ENCODE measurements around the gene PPP2R2C.

PPP2R2C gene

GRCh38 chr4:6301732-6302442 lies 170.5 kb downstream of the PPP2R2C start:
- no peak overlapping the region for H3K4me3 Mint-ChIP-seq
- no peak overlapping the region for H3K27ac Mint-ChIP-seq
- peaks cover 34% of the 10 kb centered on the region for H3K36me3 Mint-ChIP-seq (ENCODE audit: low read depth)
- TF ChIP-seq CTCF (IDR thresholded peaks at IDR 0.05): no peak
- peaks cover 11% of the 10 kb centered on the region for H3K27me3 Mint-ChIP-seq (ENCODE audit: low read depth, poor library complexity)
- DNase-seq: no peak
- no peaks in the 10 kb centered on the region for H3K9me3 Mint-ChIP-seq
- peaks cover 24% of the 10 kb centered on the region for H3K4me1 Mint-ChIP-seq

DNA sequence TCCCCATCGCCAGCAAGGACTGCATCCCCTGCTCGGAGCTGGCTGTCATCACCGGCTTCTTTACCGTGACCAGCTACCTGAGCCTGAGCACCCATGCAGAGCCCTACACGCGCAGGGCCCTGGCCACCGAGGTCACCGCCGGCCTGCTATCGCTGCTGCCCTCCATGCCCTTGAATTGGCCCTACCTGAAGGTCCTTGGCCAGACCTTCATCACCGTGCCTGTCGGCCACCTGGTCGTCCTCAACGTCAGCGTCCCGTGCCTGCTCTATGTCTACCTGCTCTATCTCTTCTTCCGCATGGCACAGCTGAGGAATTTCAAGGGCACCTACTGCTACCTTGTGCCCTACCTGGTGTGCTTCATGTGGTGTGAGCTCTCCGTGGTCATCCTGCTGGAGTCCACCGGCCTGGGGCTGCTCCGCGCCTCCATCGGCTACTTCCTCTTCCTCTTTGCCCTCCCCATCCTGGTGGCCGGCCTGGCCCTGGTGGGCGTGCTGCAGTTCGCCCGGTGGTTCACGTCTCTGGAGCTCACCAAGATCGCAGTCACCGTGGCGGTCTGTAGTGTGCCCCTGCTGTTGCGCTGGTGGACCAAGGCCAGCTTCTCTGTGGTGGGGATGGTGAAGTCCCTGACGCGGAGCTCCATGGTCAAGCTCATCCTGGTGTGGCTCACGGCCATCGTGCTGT lies 171.2 kb downstream of the PPP2R2C start:
- Mint-ChIP-seq H3K4me1 (peaks cover 25% of the 10 kb centered on the region), H3K27me3 (ENCODE audit: low read depth, poor library complexity) (peaks cover 8% of the 10 kb centered on the region), H3K9me3 (no peaks in the 10 kb centered on the region), H3K36me3 (ENCODE audit: low read depth) (peaks cover 34% of the 10 kb centered on the region), H3K27ac (no peak overlapping the region), H3K4me3 (no peak overlapping the region)
- no peak for DNase-seq
- no peak for TF ChIP-seq CTCF (IDR thresholded peaks at IDR 0.05)

DNA sequence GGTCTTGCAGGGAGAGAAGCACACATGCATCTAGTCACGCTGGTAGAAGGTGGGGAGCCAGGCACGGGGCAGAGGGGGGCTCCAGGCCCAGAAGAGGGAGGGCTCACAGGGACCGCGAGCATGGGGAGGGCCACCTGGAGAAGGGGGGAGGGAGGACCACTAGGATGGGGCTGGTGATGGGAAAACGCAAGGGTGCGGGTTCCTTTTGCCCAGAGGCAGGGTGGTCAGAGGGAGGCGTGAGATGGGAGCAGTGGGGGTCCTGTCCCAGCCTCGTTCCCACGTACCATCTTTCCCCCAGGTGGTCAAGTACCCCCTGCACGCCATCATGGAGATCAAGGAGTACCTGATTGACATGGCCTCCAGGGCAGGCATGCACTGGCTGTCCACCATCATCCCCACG lies 172.1 kb downstream of the PPP2R2C start:
- no peaks in the 10 kb centered on the region for H3K9me3 Mint-ChIP-seq
- peaks cover 4% of the 10 kb centered on the region for H3K27me3 Mint-ChIP-seq (ENCODE audit: low read depth, poor library complexity)
- H3K27ac Mint-ChIP-seq: no peak overlapping the region
- H3K4me1 Mint-ChIP-seq: peaks cover 25% of the 10 kb centered on the region
- TF ChIP-seq CTCF (IDR thresholded peaks at IDR 0.05): no peak
- H3K4me3 Mint-ChIP-seq: no peak overlapping the region
- H3K36me3 Mint-ChIP-seq (ENCODE audit: low read depth): peaks cover 34% of the 10 kb centered on the region
- no peak for DNase-seq

DNA sequence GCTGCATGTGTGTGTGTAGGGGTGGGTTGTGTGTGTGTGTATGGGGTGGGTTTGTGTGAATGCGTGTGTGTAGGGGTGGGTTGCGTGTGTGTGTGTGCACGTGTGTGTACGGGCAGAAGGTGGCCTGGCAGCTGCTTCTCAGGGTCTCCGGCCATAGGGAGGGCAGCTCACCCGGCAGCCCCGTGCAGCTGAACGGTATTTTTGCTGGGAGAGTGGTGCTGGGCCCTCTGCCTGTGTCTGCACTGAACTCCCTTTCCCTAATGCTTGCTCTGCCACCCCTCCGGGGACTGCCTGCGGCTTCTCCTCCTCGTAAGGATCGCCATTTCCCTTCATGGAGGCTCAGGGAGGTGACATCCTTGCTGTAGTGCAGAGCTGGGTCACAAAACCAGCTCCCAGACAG lies 172.5 kb downstream of the PPP2R2C start:
- H3K4me3 Mint-ChIP-seq: no peak overlapping the region
- no peaks in the 10 kb centered on the region for H3K9me3 Mint-ChIP-seq
- H3K36me3 Mint-ChIP-seq (ENCODE audit: low read depth): peaks cover 34% of the 10 kb centered on the region
- no peak for DNase-seq
- no peak overlapping the region for H3K27ac Mint-ChIP-seq
- peaks cover 25% of the 10 kb centered on the region for H3K4me1 Mint-ChIP-seq
- no peak for TF ChIP-seq CTCF (IDR thresholded peaks at IDR 0.05)
- peaks cover 4% of the 10 kb centered on the region for H3K27me3 Mint-ChIP-seq (ENCODE audit: low read depth, poor library complexity)

DNA sequence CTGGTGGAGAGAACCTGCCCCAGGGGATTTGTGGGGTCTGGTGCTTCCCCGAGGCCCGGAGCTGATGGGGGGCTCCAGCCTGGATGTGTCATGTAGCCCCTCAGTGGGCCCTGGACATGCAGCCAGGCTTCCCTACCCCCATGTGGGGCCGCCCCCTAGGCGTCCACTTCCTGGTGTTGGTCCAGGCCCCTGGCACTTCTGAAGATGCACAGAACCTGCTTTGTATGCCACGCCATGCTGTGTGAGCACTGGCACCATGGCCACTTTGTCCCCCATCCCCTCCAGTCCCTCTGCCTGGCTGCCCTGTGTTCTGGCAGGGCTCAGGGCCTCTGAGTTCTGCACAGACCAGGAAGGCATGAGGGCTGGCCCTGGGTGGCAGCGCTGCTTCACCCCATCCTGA lies 173.6 kb downstream of the PPP2R2C start:
- no peak for DNase-seq
- Mint-ChIP-seq H3K27me3 (ENCODE audit: low read depth, poor library complexity) (peaks cover 4% of the 10 kb centered on the region), H3K9me3 (no peaks in the 10 kb centered on the region), H3K4me1 (peaks cover 25% of the 10 kb centered on the region), H3K27ac (no peak overlapping the region), H3K36me3 (ENCODE audit: low read depth) (peaks cover 39% of the 10 kb centered on the region), H3K4me3 (no peak overlapping the region)
- no peak for TF ChIP-seq CTCF (IDR thresholded peaks at IDR 0.05)

DNA sequence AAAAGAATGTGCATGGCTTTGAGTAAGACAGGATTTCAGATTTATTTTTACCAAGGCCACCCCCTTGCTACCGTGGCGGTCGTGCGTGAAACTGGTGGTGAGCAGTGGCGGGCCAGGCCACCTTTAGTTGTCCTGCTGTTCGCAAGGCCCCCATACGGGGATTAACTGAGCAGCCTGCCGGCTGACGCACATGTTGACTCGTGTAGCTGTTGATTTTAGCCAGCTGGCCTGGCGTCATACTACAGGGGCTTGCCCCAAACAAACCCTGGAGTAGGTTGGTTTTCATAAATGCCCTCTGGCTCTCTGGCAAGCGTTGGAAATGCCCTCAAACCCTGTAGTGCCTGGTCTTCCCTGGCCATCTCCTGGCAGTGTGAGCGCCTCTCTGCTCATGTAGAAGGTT lies 174.4 kb downstream of the PPP2R2C start:
- DNase-seq: no peak
- peaks cover 17% of the 10 kb centered on the region for H3K4me1 Mint-ChIP-seq
- peaks cover 39% of the 10 kb centered on the region for H3K36me3 Mint-ChIP-seq (ENCODE audit: low read depth)
- no peaks in the 10 kb centered on the region for H3K9me3 Mint-ChIP-seq
- H3K27ac Mint-ChIP-seq: no peak overlapping the region
- TF ChIP-seq CTCF (IDR thresholded peaks at IDR 0.05): no peak
- peaks cover 4% of the 10 kb centered on the region for H3K27me3 Mint-ChIP-seq (ENCODE audit: low read depth, poor library complexity)
- H3K4me3 Mint-ChIP-seq: no peak overlapping the region
